GM12874 (cell line): ENCODE results near the gene MS4A6A.

Source experiments
- TF ChIP-seq, protein P1 (sequence below): IDR thresholded peaks from 2 replicates; pipeline ENCODE4 v1.5.1; 2011; ENCODE audit warnings: low read depth, mild to moderate bottlenecking, control low read depth, low read length, moderate library complexity; ENCODE audit not compliant: insufficient read depth

The MS4A6A gene

DNA sequence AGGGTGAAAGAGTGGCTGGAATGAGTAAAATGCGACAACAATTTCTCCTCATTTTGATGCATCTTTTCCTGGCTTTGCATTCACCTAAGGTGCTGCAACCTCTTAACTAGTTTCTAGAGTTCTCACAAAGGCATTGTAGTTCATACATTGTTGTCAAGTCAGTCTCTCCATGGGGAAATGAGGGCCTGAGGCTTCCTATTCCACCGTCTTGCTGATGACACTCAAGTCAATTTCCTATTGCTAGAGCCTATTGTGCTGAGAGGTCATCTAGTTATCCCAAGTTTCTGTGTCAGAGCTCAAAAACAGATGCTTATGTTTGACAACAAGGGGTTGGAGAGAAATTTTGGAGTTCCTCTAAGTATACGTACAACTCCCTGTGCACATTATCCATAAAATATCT, 11.6 kb upstream of the MS4A6A start:
- TF ChIP-seq, protein P1, sequence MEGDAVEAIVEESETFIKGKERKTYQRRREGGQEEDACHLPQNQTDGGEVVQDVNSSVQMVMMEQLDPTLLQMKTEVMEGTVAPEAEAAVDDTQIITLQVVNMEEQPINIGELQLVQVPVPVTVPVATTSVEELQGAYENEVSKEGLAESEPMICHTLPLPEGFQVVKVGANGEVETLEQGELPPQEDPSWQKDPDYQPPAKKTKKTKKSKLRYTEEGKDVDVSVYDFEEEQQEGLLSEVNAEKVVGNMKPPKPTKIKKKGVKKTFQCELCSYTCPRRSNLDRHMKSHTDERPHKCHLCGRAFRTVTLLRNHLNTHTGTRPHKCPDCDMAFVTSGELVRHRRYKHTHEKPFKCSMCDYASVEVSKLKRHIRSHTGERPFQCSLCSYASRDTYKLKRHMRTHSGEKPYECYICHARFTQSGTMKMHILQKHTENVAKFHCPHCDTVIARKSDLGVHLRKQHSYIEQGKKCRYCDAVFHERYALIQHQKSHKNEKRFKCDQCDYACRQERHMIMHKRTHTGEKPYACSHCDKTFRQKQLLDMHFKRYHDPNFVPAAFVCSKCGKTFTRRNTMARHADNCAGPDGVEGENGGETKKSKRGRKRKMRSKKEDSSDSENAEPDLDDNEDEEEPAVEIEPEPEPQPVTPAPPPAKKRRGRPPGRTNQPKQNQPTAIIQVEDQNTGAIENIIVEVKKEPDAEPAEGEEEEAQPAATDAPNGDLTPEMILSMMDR, result no peak

DNA sequence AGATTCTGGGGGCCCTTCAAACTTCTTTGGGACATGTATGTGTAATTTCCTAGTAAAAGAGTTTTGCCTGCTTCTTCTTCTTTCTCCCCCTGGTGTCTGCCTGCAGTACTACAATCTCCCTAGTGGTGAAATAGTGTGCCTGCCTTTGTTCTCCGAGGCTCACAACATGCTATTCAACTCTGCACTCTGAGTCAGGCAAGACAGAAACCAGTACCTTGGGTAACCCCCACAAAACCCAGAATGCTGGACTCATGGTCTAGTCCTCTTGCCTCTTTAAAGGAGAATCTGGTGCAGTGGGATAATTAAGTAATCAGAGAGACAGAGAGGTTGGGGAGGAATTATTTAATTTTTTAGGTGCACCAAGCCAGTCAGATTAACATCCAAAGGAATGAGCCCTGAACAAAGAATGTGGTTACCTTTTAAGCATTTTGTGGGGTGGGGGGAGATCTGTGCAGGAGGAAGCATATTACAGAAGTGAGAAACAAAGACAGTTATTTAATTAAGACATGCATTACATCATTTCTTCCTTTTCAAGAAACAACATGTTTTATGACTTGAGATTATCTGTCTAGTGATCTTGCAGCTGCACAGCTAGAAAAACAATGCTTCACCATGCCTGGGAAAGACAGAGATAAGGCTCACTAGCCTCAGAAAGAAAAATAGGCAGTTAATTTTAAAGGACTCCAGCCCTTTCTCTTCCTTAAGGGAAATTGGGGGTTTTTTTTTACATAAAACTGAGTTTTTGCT, 11.0 kb upstream of the MS4A6A start:
- TF ChIP-seq, protein P1, result peak; percentile 78

DNA sequence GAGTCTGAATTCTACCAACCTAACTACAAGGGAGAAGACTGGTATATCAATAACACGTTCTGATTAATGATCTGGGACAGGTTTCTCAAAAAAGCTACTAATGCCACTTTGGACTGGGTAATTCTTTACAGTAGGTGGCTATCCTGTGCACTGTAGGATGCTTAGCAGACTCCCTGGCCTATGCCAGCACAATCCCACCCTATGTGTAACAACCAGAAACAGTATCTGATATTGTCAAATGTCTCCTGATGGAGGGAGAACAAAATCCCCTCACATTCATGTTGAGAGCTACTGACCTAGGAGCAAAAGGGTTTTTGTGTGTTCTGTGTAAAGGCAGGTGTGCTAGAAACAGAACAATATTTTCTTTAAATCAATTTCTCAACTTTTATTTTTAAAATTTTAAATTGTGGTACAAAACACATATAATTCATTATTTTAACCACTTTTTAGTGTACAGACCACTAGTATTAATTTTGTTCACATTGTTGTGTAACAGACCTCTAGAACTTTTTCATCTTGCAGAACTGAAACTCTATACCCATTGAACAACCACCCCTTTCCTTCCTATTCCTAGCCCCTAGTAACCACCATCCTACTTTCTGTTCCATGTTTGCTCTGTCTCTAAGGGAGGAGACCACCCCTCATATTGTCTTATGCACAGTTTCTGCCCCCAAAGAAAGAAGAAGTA, 2.1 kb upstream of the MS4A6A start:
- TF ChIP-seq, protein P1, result no peak

DNA sequence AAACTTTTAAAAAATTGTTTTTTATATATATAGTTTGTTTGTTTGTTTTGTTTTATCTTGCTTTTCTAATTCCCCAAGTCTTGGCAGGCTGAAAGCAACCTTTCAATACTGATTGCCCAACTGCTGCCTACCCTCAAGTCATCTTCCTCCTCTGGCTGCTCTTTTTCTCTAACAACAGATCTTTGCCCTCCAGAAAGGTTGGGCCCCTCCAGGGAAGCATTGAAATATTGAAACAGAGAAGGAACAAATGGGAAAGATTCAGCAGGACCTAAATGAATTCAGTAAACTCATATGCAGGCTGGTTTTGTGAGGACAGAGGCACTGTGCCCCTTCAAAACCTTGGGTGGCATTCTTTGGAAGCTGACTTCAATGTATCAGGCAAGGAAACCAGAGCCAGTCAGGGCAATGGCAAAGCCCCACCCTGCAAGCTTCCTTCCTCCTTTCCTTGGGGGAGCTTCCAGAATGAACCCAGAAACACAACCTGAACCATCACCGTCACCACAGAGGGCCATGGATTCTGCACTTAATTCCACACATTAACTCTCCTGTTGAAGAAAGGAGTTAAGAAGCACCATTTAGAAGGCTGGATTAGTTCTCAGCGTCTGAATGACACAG, 815 bp upstream of the MS4A6A start:
- TF ChIP-seq, protein P1, result no peak

DNA sequence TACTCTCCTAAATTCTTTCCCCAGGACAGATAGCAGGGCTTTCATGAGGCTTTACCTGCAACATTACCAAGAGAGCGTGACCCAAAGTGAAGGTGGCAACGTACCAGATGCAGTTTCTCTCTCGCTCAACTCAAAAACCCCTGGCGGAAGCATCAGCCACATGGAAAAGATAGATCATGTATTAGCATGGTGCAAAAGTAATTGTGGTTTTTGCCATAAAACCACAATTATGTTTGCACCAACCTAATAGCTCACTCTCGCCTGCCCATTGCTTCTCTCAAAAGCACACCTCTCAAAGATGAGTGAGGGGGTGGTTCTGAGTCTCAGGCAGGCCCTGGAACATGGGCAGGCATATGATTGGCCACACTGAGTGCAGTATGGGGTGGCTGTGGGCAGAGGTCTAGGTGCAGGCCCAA, 7.0 kb downstream of the MS4A6A start:
- TF ChIP-seq, protein P1, result no peak

DNA sequence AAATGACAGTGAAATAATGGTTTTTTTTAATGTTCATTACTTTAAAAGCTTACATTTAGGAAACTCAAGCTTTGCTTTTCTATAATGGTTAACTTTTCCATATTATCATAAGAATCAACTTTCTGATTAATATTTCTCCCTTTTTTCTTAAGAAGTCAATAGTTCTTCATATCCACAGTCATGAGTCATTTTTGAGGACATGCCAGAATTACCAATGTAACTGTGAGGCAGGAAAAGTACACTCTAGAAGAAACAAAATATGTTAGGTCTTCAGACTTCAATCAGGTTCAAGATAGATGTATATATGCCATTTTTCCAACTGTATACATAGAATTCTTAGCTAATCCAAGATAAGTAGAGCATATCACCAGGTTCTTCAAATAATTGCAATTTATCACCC, 10.9 kb downstream of the MS4A6A start:
- TF ChIP-seq, protein P1, result no peak

DNA sequence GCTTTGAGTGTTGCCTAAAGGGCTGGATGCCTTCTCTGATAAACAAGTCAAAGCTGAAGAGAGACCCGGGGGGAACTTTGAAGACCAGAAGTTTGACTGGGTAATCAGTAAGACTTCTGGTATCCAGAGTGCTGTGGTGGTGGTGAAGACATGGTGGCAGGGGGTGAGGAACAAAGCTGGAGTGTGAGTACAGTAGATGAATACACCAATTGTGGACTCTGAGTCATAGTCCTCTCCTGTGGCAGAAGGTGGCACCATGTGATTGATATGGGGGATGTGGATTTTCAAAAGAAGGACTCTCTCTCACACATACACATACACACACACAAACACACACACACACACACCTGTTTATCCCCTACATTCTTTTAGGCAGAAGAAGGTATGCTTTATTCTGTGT, 12.3 kb downstream of the MS4A6A start:
- TF ChIP-seq, protein P1, result no peak
